HG03558 (cell line): ENCODE data around the gene HTRA1.

ENCODE experiments used
- ATAC-seq: cut with Tn5 transposase; IDR thresholded peaks from one replicate; pipeline ENCODE4 v1.9.1; 2021; ENCODE audit warnings: moderate number of reproducible peaks; ENCODE audit not compliant: unreplicated experiment; ENCODE audit errors: extremely low read depth

The HTRA1 gene

GRCh38 chr10:122492006-122492405 is 30.7 kb downstream of the HTRA1 start:
- no peak for ATAC-seq

- no peak for ATAC-seq
These were observed 31.7 kb downstream of the HTRA1 start for GRCh38 chr10:122492999-122493481.

- ATAC-seq, result no peak
These were observed 32.4 kb downstream of the HTRA1 start for GRCh38 chr10:122493761-122494160.

DNA sequence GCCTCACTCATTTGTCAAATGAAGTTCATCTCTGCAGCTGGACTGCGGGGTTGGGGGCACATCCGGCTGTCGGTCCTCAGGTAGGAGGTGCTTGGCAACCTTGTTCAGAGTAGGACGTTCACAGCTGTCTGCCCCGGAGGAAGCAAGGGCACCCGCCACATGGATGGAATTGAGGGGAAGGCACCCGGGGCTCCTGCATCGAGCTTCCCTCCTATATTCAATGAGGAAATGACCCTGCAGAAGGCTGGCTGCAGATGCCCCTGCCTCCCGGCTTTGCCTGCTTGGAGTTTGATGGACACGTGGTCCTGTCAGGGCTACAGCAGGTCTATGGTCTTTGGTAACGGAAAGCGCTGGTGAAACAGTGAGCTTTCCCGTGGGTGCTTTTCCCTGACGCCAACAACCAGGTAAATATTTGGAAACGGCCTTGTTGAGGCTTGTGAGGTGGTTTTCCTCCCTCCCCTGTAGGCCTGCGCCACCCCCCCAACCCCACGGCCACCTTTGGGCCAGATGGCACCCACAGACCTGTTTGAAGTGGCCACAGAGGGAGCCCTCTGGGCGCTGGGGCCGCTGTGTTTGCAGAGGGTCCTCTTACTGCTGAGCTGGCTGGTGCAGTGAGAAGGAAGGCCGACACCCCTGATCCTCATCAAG is 32.9 kb downstream of the HTRA1 start:
- ATAC-seq, result no peak

DNA sequence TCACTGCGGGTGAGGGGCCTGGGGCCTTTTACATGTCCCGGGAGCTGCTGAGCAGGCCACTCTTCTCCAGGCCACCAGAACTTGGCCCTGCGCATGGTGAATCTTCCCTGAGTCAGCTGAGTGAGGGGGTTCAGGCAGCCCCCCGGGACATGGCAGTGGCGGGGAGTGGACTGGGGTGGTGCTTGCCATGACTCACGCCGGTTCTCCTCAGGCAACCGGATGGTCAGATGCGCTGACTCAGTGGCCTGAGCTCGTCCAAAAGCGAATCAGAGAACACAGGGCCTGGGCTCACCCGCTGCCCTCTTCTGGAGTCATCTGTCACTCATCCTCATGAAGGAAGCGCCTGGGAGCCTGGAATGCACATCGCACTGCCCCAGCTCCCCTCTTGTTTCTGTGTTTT is 33.5 kb downstream of the HTRA1 start:
- ATAC-seq, result no peak

GRCh38 chr10:122495406-122496340 is 34.3 kb downstream of the HTRA1 start:
- ATAC-seq, result no peak

GRCh38 chr10:122497241-122497640 is 35.9 kb downstream of the HTRA1 start:
- ATAC-seq, result no peak

GRCh38 chr10:122498521-122498920 is 37.2 kb downstream of the HTRA1 start:
- no peak for ATAC-seq

- no peak for ATAC-seq
These were observed 37.7 kb downstream of the HTRA1 start for GRCh38 chr10:122499012-122499411.

GRCh38 chr10:122499491-122499941 is 38.2 kb downstream of the HTRA1 start:
- ATAC-seq, result no peak

DNA sequence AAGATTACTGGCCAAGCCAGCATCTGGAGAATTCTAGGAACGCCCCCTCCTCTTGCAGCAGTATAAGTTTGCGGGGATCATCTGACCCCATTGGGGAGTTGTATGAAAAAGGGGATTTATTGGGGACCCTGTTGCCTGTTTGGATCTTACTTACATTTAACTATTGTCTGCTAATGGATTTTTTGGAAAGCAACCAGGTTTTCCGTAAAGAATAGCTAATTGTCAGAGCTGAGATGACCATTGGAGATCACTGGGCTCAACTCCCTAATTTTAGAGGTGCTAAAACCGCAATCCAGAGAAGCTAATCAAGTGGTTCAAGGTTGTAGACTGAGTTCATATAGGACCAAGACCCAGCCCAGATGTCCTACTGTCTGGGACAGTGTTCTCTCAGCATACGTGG is 38.8 kb downstream of the HTRA1 start:
- no peak for ATAC-seq

- ATAC-seq, result no peak
These were observed 39.4 kb downstream of the HTRA1 start for GRCh38 chr10:122500726-122501125.

DNA sequence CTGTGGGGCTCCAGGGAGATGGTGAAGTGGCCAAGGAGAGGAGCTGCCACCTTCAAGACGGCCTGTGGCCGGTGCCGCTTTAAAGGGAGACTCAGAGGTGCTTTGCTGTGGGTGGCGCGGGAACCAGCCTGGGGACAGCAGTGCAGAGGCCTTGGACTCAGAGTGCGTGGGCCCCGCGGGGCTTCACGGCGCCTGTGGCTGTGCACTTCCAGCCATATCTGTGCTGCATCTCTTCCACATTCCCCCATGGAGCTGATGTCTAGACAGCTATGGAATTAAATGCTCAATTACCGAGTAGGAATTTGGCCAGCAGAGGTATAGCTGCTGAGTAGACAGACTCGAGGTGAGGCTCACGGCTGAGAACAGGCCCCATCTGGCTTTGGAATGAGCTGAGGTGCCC is 41.7 kb downstream of the HTRA1 start:
- ATAC-seq, result no peak

- ATAC-seq, result no peak
These were observed 42.7 kb downstream of the HTRA1 start for GRCh38 chr10:122503886-122504609.

- ATAC-seq, result no peak
These were observed 43.2 kb downstream of the HTRA1 start for GRCh38 chr10:122504610-122504950.

DNA sequence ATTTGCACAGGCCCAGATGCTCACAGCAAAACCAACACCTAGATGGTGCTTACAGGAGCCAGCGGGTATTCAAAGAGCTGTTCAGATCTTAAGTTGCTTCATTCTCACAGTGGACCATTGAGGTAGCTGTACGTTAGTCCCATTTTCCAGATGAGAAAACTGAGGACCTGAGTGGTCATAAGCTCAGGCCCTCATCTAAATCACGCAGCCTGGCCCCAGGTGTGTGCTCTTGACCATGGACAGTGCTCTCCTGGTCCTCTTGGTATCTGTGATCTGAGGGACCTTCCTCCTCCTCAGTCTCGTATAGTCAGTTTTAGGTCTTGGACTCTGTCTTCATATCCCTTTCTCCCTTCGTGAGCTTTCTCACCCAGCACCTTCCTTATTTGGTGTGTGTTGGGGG is 43.7 kb downstream of the HTRA1 start:
- no peak for ATAC-seq

- ATAC-seq, result no peak
These were observed 44.7 kb downstream of the HTRA1 start for GRCh38 chr10:122505885-122506645.

DNA sequence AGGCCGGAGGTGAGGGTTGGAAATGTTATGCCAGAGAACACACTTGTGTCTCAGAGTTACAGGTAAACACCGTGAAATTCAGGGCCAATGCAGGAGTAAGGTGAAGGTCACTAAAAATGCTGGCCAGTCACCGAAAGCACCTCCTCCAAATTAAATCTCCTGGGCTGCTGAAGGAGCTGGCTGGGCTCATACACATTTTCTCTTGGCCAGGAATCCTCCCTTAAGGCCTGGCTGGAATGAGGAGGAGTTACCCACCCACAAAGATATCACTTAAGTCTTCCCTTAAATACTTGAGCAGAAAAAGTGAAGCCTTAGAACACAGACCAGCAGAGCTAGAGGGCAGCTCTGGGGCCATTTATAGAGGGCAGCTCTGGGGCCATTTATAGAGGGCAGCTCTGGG is 46.3 kb downstream of the HTRA1 start:
- no peak for ATAC-seq

DNA sequence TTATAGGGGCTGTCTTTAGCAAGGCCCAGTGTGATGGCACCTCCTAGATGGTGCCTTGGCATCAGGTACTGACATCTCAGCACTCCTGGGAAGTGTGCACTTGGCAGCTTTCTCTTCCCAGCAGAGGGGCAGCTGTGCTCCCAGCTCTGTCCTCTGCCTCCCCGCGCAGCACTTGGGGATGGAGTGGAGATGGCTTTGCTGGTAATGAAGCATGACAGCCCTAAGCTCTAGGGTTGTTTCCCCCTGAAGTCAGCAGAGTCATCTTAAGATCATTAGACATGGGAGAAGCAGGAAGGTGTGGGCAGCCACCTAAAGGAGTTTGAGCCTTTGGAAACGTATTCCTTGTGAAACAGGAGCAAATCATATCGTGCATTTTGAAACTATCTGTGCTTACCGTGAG is 46.7 kb downstream of the HTRA1 start:
- ATAC-seq, result no peak

DNA sequence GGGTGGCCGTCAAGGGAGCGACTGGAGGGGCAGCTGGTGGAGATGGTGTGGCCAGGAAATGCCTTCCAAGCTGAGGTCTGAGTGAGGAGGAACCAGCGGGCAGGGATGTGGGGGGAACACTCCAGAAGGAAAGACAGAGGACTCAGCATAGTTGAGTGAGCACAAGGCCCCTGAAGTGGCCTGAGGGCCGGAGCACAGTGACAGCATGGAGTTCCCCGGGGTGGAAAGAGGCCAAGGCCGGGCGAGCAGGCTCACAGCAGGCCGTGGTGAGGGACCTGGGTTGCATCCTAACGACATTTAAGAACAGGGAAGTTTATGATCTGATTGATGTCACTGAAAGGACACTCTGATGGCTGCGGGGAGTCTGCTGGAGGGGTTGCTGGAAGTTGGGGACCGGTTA is 48.0 kb downstream of the HTRA1 start:
- ATAC-seq, result no peak
